Measurements from ENCODE around the gene GADD45B. TPM values are rescaled to one million over a fixed set of nuclear protein-coding genes. Genes with fewer than 3 reads are reported as not detected.

The GADD45B gene
- total RNA-seq, 1 experiment from 2014 or later = 16.2 TPM

GRCh38 chr19:2433854-2434253, 42.1 kb upstream of the GADD45B start:
- peaks cover 19 to 58% (median 55%) of the 10 kb centered on the region in 3 experiments; a peak in 6 of 7 replicates for H3K36me3 Mint-ChIP-seq (ENCODE audit: insufficient read depth in 1 of 3, low read depth in 3 of 3)

More at GRCh38 chr19:2433854-2434253, 42.1 kb upstream of the GADD45B start:
- no peak overlapping the region for H2BK20ac ChIP-seq (ENCODE audit: low read depth, low read length, poor library complexity, severe bottlenecking)
- H3K27ac ChIP-seq (ENCODE audit: insufficient read length, low read depth, low read length) = no peak overlapping the region
- no peak overlapping the region for H3K56ac ChIP-seq (ENCODE audit: insufficient read length, low read depth, low read length)
- WGBS (ENCODE audit: extremely low coverage, insufficient read length, low lambda C conversion rate) = no CpG with 5 or more reads among the region's 30 CpGs
- no peak overlapping the region for H3T11ph ChIP-seq (ENCODE audit: low read length)
- Mint-ChIP-seq H3K27me3 (ENCODE audit: low read depth) (peaks cover 1% of the 10 kb centered on the region; the same call in 1 of the 2 replicates), H3K9me3 (no peaks in the 10 kb centered on the region), H3K4me1 (peaks cover 5 to 9% of the 10 kb centered on the region in 2 experiments; a peak in 2 of 4 replicates), H3K27ac (no peak overlapping the region; a peak in 1 of 7 replicates), H3K4me3 (no peak overlapping the region)
- no peak overlapping the region for H2AK5ac ChIP-seq (ENCODE audit: insufficient read length, low read length)
- no peak for DNase-seq
- no peak overlapping the region for H3K23ac ChIP-seq (ENCODE audit: insufficient read length, low read depth, low read length)
- H2BK5ac ChIP-seq (ENCODE audit: insufficient read length, low read length) = no peak overlapping the region
- H2BK15ac ChIP-seq (ENCODE audit: low read depth, low read length) = no peak overlapping the region
- no peaks in the 10 kb centered on the region for H3K27me3 ChIP-seq (ENCODE audit: insufficient read depth, low read length)
- H2AFZ ChIP-seq (ENCODE audit: low read length) = no peak overlapping the region
- H4K5ac ChIP-seq (ENCODE audit: insufficient read length, low read depth, low read length) = no peak overlapping the region
- no peak overlapping the region for H4K91ac ChIP-seq (ENCODE audit: insufficient read length, low read depth, low read length)
- no peaks in the 10 kb centered on the region for H3K79me1 ChIP-seq (ENCODE audit: insufficient read depth, low read depth, low read length, poor library complexity, severe bottlenecking)
- no peaks in the 10 kb centered on the region for H4K20me1 ChIP-seq (ENCODE audit: control insufficient read depth, insufficient read depth, insufficient read length)
- H3K4me1 ChIP-seq (ENCODE audit: insufficient read depth, low read length) = no peaks in the 10 kb centered on the region
- H3K79me2 ChIP-seq (ENCODE audit: insufficient read depth, low read length) = no peaks in the 10 kb centered on the region
- no peak overlapping the region for H3K14ac ChIP-seq (ENCODE audit: insufficient read depth, low read length)
- H3K23me2 ChIP-seq (ENCODE audit: insufficient read length, low read depth, low read length, poor library complexity, severe bottlenecking) = no peaks in the 10 kb centered on the region
- H2BK120ac ChIP-seq (ENCODE audit: low read depth, low read length, poor library complexity, severe bottlenecking) = no peak overlapping the region
- H3K18ac ChIP-seq (ENCODE audit: insufficient read length, low read depth, low read length) = no peak overlapping the region
- no peak overlapping the region for H2BK12ac ChIP-seq (ENCODE audit: insufficient read length, low read depth, low read length)
- no peaks in the 10 kb centered on the region for H3K9me3 ChIP-seq (ENCODE audit: control insufficient read depth, low read depth, low read length)
- no peak overlapping the region for H3K9ac ChIP-seq (ENCODE audit: extremely low read depth, insufficient read length, low read length)
- H3K4ac ChIP-seq (ENCODE audit: low read depth, low read length) = no peak overlapping the region
- H4K8ac ChIP-seq (replicated peaks; ENCODE audit: insufficient read length, low read depth, low read length) = no peak overlapping the region
- H3K4me2 ChIP-seq (ENCODE audit: insufficient read depth, insufficient read length, low read length) = no peak overlapping the region
- no peak for TF ChIP-seq CTCF (conservative IDR thresholded peaks at IDR 0.05)

All from H9 (cell line).